HCT116 (cell line): ENCODE measurements around the gene DNASE2. TPM values are rescaled to one million over a fixed set of nuclear protein-coding genes. Genes with fewer than 3 reads are reported as not detected.

Experiments
- ATAC-seq: fragments of 200-7000 bp; cut with Tn5 transposase; 2 replicates; pipeline ENCODE4 v1.9.1; 2020; ENCODE audit warnings: mild to moderate bottlenecking, moderate library complexity
- BruUV-seq: library from RNA; stranded (reverse); fragments of 400-500 nt; replicated peaks from 2 replicates; lab custom pipeline; 2021; lab: Mats Ljungman, UMichigan
- CTCF ChIA-PET: fragments of 300-600 bp; sonication (Branson Sonifier 250); formaldehyde crosslinking; loops from one replicate; lab custom pipeline; 2021; ENCODE audit warnings: antibody characterized with exemption; lab: Charles Lee
- POLR2A ChIA-PET: fragments of 300-600, 350-600 bp; sonication (Branson Sonifier 250); formaldehyde crosslinking; loops from one replicate; lab custom pipeline; 2021; ENCODE audit warnings: antibody characterized with exemption; lab: Charles Lee
- RAD21 ChIA-PET, 2 experiments: fragments of 300-600 bp; sonication (Branson Sonifier 250); formaldehyde crosslinking; loops; one replicate each; lab custom pipeline; 2023; ENCODE audit warnings: low total read pairs in 2 of 2; ENCODE audit not compliant: uncharacterized antibody in 2 of 2, unreplicated experiment in 2 of 2, low non-redundant PET in 1 of 2; lab: Charles Lee
- DNase-seq: peaks from one replicate; pipeline ENCODE4 v3.0.0-alpha.2; 2010; ENCODE audit warnings: low read depth, low spot score
- H2AFZ ChIP-seq: fragments of 200-600 bp; shearing (Covaris generic), sonication (generic); 2 replicates; pipeline ENCODE4 v1.6.1; 2017; ENCODE audit warnings: low read depth, mixed run types, mixed read lengths, antibody characterized with exemption, low read length; ENCODE audit not compliant: poor library complexity, severe bottlenecking
- H3K27ac ChIP-seq: 2 replicates; pipeline ENCODE4 v1.5.1; 2012; ENCODE audit warnings: low read depth, low read length
- H3K27me3 ChIP-seq: fragments of 200-600 bp; sonication (generic); 2 replicates; pipeline ENCODE4 v1.6.1; 2016; ENCODE audit warnings: mixed run types, low read length, mixed read lengths; ENCODE audit not compliant: insufficient read depth
- H3K36me3 ChIP-seq, 2 experiments: fragments of 200-500 bp in 1 of 2; fragments of 200-600 bp in 1 of 2; sonication (Bioruptor generic) in 1 of 2; sonication (generic) in 1 of 2; 2 replicates each; pipeline versions ENCODE4 v1.5.1 to v1.6.1; 2014 to 2016; ENCODE audit warnings: low read length in 2 of 2, inconsistent platforms in 1 of 2, mixed read lengths in 1 of 2, mixed run types in 1 of 2; ENCODE audit not compliant: insufficient read depth in 2 of 2, control insufficient read depth in 1 of 2
- H3K4me1 ChIP-seq, 2 experiments: fragments of 200-600 bp in 1 of 2; sonication (generic) in 1 of 2; 2 replicates each; pipeline versions ENCODE4 v1.5.1 to v1.6.1; 2012 to 2017; ENCODE audit warnings: low read length in 2 of 2, inconsistent platforms in 1 of 2, mild to moderate bottlenecking in 1 of 2, mixed read lengths in 1 of 2, mixed run types in 1 of 2, moderate library complexity in 1 of 2; ENCODE audit not compliant: insufficient read depth in 2 of 2, control insufficient read depth in 1 of 2
- H3K4me2 ChIP-seq: fragments of 200-600 bp; sonication (generic); 2 replicates; pipeline ENCODE4 v1.6.1; 2017; ENCODE audit warnings: mixed run types, low read length, mixed read lengths
- H3K4me3 ChIP-seq, 2 experiments: fragments of 200-600 bp in 1 of 2; sonication (generic) in 1 of 2; replicated peaks in 1 of 2; 2 replicates each; pipeline ENCODE4 v1.5.1; 2011 to 2016; ENCODE audit warnings: low read length in 2 of 2, control low read depth in 1 of 2, low read depth in 1 of 2, mild to moderate bottlenecking in 1 of 2, mixed read lengths in 1 of 2, mixed run types in 1 of 2
- H3K79me2 ChIP-seq: fragments of 200-600 bp; sonication (generic); 2 replicates; pipeline ENCODE4 v1.6.1; 2017; ENCODE audit warnings: mild to moderate bottlenecking, mixed run types, low read length, moderate library complexity, mixed read lengths; ENCODE audit not compliant: insufficient read depth
- H3K9ac ChIP-seq: fragments of 200-600 bp; sonication (generic); 2 replicates; pipeline ENCODE4 v1.6.1; 2016; ENCODE audit warnings: low read length, mixed read lengths
- H3K9me2 ChIP-seq: fragments of 200-600 bp; sonication (generic), shearing (Covaris generic); 2 replicates; pipeline ENCODE4 v1.6.1; 2017; ENCODE audit warnings: mixed run types, mild to moderate bottlenecking, moderate library complexity; ENCODE audit not compliant: insufficient read depth
- H3K9me3 ChIP-seq, 2 experiments: fragments of 200-500 bp in 1 of 2; fragments of 200-600 bp in 1 of 2; sonication (Bioruptor generic) in 1 of 2; sonication (generic) in 1 of 2; 2 replicates each; pipeline ENCODE4 v1.6.1; 2014 to 2017; ENCODE audit warnings: low read length in 2 of 2, mixed read lengths in 2 of 2, inconsistent platforms in 1 of 2, low read depth in 1 of 2, mild to moderate bottlenecking in 1 of 2, mixed run types in 1 of 2, moderate library complexity in 1 of 2; ENCODE audit not compliant: control insufficient read depth in 1 of 2, insufficient read depth in 1 of 2
- H4K20me1 ChIP-seq: fragments of 200-600 bp; sonication (generic), shearing (Covaris generic); 2 replicates; pipeline ENCODE4 v1.6.1; 2017; ENCODE audit warnings: mixed run types, mild to moderate bottlenecking, moderate library complexity; ENCODE audit not compliant: insufficient read depth
- ATF3 ChIP-seq: IDR thresholded peaks from 2 replicates; pipeline ENCODE4 v1.6.1; 2012
- CBX3 ChIP-seq: IDR thresholded peaks from 2 replicates; pipeline ENCODE4 v1.6.1; 2012; ENCODE audit warnings: low read depth
- CEBPB ChIP-seq: IDR thresholded peaks from 2 replicates; pipeline ENCODE4 v1.6.1; 2012; ENCODE audit warnings: low read depth
- CTCF ChIP-seq, 3 experiments: fragments of 200-600 bp in 1 of 3; sonication (generic) in 1 of 3; IDR thresholded peaks in 2 of 3; conservative IDR thresholded peaks in 1 of 3; 2 replicates each; pipeline ENCODE4 v1.5.1; 2012 to 2017; ENCODE audit warnings: low read depth in 2 of 3, low read length in 2 of 3, antibody characterized with exemption in 1 of 3, borderline replicate concordance in 1 of 3, control low read depth in 1 of 3, mild to moderate bottlenecking in 1 of 3, mixed read lengths in 1 of 3, mixed run types in 1 of 3, moderate library complexity in 1 of 3; ENCODE audit not compliant: insufficient read depth in 1 of 3
- EGR1 ChIP-seq: IDR thresholded peaks from 2 replicates; pipeline ENCODE4 v1.6.1; 2012; ENCODE audit warnings: low read depth
- ELF1 ChIP-seq: IDR thresholded peaks from 2 replicates; pipeline ENCODE4 v1.6.1; 2012; ENCODE audit warnings: low read depth, borderline replicate concordance
- FOSL1 ChIP-seq: IDR thresholded peaks from 2 replicates; pipeline ENCODE4 v1.6.1; 2012; ENCODE audit warnings: low read depth
- JUND ChIP-seq: IDR thresholded peaks from 2 replicates; pipeline ENCODE4 v1.6.1; 2012
- SP1 ChIP-seq: IDR thresholded peaks from 2 replicates; pipeline ENCODE4 v1.6.1; 2012; ENCODE audit warnings: low read depth
- SRF ChIP-seq: IDR thresholded peaks from 2 replicates; pipeline ENCODE4 v1.6.1; 2012; ENCODE audit warnings: low read depth
- TCF7L2 ChIP-seq: IDR thresholded peaks from 2 replicates; pipeline ENCODE4 v1.7.0; 2011; ENCODE audit warnings: borderline replicate concordance, inconsistent platforms; ENCODE audit not compliant: insufficient read depth, insufficient read length; ENCODE audit errors: extremely low read depth
- YY1 ChIP-seq: IDR thresholded peaks from 2 replicates; pipeline ENCODE4 v1.6.1; 2011; ENCODE audit warnings: low read length, low read depth, moderate library complexity, mild to moderate bottlenecking; ENCODE audit not compliant: insufficient replicate concordance; ENCODE audit errors: extremely low read depth
- ZBTB33 ChIP-seq: IDR thresholded peaks from 2 replicates; pipeline ENCODE4 v1.6.1; 2011; ENCODE audit warnings: mild to moderate bottlenecking, low read length, moderate library complexity; ENCODE audit not compliant: insufficient replicate concordance; ENCODE audit errors: extremely low read depth
- ZFX ChIP-seq: fragments of 450-650 bp; IDR thresholded peaks from 2 replicates; pipeline ENCODE4 v1.6.1; 2017
- intact Hi-C: fragments of 100-400 bp; cut with micrococcal nuclease; formaldehyde crosslinking; loops from 2 replicates; pipeline ENCODE4 v1.10.0; 2022
- total RNA-seq: library from RNA; stranded (reverse); gene quantifications from one replicate; pipeline ENCODE4 v1.2.1, GENCODE V29; 2021; ENCODE audit not compliant: unreplicated experiment

Gene DNASE2
- total RNA-seq, 1 experiment from 2014 or later = 36.6 TPM

GRCh38 chr19:12868540-12869112, 12.6 kb downstream of the DNASE2 start:
- CTCF ChIA-PET = no interaction called here
- RAD21 ChIA-PET = no interaction called here
- Histone ChIP-seq H3K4me2 (no peak overlapping the region), H2AFZ (no peak overlapping the region), H4K20me1 (no peaks in the 10 kb centered on the region), H3K4me1 (peaks cover 0 to 6% of the 10 kb centered on the region in 2 experiments; a peak in 2 of 4 replicates), H3K27ac (no peak overlapping the region), H3K4me3 (no peak overlapping the region), H3K9me3 (no peaks in the 10 kb centered on the region; a peak in 1 of 4 replicates), H3K27me3 (no peaks in the 10 kb centered on the region), H3K79me2 (no peaks in the 10 kb centered on the region), H3K36me3 (peaks cover 0 to 8% of the 10 kb centered on the region in 2 experiments; a peak in 2 of 4 replicates), H3K9me2 (no peaks in the 10 kb centered on the region), H3K9ac (no peak overlapping the region)
- no TSS peak for BruUV-seq
- intact Hi-C loops = no loop called here
- peak; percentile 70; the same call in 1 of the 2 replicates for TF ChIP-seq SP1
- no peak for TF ChIP-seq TCF7L2
- no peak for TF ChIP-seq ATF3
- DNase-seq (no peak), ATAC-seq (peak; percentile 74)
- POLR2A ChIA-PET = no interaction called here

GRCh38 chr19:12867120-12868099, 13.8 kb downstream of the DNASE2 start:
- POLR2A ChIA-PET = no interaction called here
- Histone ChIP-seq H3K4me1 (peaks cover 0 to 6% of the 10 kb centered on the region in 2 experiments; a peak in 2 of 4 replicates), H3K27ac (no peak overlapping the region), H3K4me3 (no peak overlapping the region), H3K79me2 (no peaks in the 10 kb centered on the region), H2AFZ (no peak overlapping the region), H4K20me1 (no peaks in the 10 kb centered on the region), H3K9me2 (no peaks in the 10 kb centered on the region), H3K4me2 (no peak overlapping the region), H3K9ac (no peak overlapping the region), H3K27me3 (no peaks in the 10 kb centered on the region), H3K9me3 (no peaks in the 10 kb centered on the region), H3K36me3 (peaks cover 0 to 8% of the 10 kb centered on the region in 2 experiments; a peak in 1 of 4 replicates)
- RAD21 ChIA-PET = no interaction called here
- intact Hi-C loops = no loop called here
- no peak for DNase-seq
- BruUV-seq = no TSS peak
- CTCF ChIA-PET = no interaction called here
- no peak for ATAC-seq
- TF ChIP-seq CTCF (IDR thresholded peaks at IDR 0.05 in 2 of 3, conservative IDR thresholded peaks at IDR 0.05 in 1 of 3; ENCODE audit: borderline replicate concordance in 1 of 3, insufficient read depth in 1 of 3, low read depth in 2 of 3, low read length in 2 of 3) (no peak), YY1 (no peak), ZFX (no peak), CBX3 (no peak), TCF7L2 (no peak), SRF (no peak), ZBTB33 (no peak), CEBPB (no peak), SP1 (no peak), JUND (no peak), FOSL1 (no peak), EGR1 (no peak), ELF1 (no peak)
